NK-92 treated with Interleukin-12 subunit alpha and Interleukin-12 subunit beta, amount 100 ng/mL, for 24 hours (cell line): Measurements from ENCODE around the gene FAM193A.
A peak's percentile ranks its signal among the peaks of the same experiment; 100 is the strongest.
"Not testable (repeated sequence)": the region's sequence is repeated elsewhere in the genome, so short reads cannot be mapped to it uniquely, and the experiment has no call there.

Source experiments
- DNase-seq: peaks from one replicate; lab custom pipeline; 2025; lab: John Stamatoyannopoulos, UW

Gene FAM193A

GRCh38 chr4:2728806-2729532, 192.5 kb downstream of the FAM193A start:
- DNase-seq, result no peak

GRCh38 chr4:2729533-2729875, 193.1 kb downstream of the FAM193A start:
- DNase-seq, result no peak

GRCh38 chr4:2731907-2732317, 195.5 kb downstream of the FAM193A start:
- no peak for DNase-seq

DNA sequence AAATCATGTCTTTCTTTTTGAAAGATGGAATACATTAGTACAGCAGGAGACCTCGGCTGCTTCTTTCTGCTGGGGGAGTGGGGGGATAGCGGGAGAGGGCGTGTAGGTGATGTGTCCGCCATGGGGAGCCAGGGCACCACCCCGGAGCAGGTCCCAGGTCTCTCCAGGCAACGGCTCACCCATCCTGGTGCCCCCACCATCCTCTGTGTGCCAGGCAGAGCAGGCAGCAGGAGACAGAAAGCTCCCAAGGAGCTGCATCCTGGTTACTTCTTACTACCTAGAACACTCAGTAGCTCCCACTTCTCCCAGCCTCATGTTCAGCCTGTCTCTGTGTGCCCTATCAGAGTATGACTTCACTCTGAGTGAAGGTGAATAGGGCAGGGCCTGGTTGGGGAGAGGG, 196.1 kb downstream of the FAM193A start:
- DNase-seq, result no peak

DNA sequence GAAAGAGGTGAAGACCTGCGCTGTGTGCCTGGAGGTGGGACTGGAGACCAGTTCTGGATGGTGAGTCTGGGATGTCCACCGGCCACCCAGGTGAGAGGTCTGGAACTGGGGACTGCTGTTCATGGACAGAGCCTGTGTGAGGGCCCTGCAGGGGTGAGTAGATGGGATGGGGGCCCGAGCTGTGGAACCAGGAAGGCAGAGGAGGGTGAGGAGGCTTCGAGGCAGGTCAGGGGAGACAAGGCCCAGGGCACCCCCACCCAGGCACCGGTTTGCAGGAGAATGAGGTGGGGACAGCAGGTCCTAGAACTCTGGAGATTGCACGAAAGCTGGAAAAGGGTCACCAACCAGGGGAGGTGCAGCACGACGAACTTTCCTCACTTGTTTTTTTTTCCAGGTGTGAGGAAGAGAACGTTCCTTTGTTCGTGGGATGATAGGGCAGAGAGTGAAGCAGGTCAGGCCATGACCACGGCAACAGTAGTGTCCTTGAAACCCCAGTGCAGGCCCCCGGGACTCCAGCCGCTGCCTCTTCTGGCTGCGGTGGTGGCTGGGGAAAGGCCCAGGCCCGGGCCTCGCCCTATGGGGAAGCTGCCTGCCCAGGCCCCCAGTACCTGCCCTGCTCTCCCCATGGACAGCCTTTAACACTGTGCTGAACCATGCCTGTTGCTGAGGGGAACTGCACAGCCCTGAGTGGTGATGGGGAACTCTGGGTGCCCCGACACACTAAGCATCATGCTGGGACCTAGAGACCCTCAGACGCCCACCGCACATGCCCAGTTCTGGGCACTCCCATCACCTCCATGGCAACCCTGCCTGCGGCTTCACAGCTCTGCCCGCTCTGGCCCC, 196.8 kb downstream of the FAM193A start:
- no peak for DNase-seq

- DNase-seq, result no peak
These were observed 197.6 kb downstream of the FAM193A start for GRCh38 chr4:2733844-2734574.

- no peak for DNase-seq
These were observed 198.2 kb downstream of the FAM193A start for GRCh38 chr4:2734612-2735011.

GRCh38 chr4:2735869-2736268, 199.4 kb downstream of the FAM193A start:
- no peak for DNase-seq

GRCh38 chr4:2738296-2738695, 201.8 kb downstream of the FAM193A start:
- DNase-seq, result not testable (repeated sequence)

GRCh38 chr4:2741626-2742025, 205.2 kb downstream of the FAM193A start:
- DNase-seq, result no peak

GRCh38 chr4:2742081-2742822, 205.8 kb downstream of the FAM193A start:
- no peak for DNase-seq

GRCh38 chr4:2742823-2743517, 206.5 kb downstream of the FAM193A start:
- no peak for DNase-seq

GRCh38 chr4:2743518-2744445, 207.3 kb downstream of the FAM193A start:
- DNase-seq, result no peak

DNA sequence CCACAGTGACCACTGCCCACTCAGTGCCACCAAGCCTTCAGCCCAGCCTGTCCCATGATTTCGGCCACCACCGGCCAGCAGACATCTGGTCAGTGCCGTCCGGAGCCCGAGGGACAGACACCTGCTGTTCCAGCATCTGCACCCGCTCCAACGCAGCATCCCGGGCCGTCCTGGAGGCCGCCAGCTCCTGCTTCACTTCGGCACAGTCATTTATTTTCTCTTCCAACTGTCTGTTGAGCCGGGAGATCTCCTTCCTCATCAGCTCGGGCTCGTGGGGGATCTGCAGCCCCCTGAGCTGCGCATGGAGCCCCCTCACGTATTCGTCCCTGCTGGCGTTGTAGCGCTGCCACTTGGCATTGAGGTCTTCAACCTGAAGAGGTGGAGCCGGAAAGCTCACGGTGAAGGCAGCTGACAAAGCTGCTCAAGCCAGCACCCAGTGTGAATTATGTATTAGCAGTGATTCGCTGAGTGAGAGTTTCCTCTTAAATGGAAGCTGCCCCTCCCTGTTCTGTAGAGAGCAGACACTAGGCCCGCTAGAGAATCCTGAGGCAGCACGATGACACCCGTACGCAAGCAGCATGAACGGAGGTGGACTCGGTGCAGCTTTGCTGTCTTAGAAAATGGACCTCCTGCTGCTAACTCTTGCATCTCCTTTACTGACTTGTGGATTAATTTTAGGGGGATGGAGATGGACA, 208.3 kb downstream of the FAM193A start:
- DNase-seq, result no peak

GRCh38 chr4:2745516-2745915, 209.1 kb downstream of the FAM193A start:
- no peak for DNase-seq

GRCh38 chr4:2745981-2746806, 209.7 kb downstream of the FAM193A start:
- DNase-seq, result peak; percentile 83

DNA sequence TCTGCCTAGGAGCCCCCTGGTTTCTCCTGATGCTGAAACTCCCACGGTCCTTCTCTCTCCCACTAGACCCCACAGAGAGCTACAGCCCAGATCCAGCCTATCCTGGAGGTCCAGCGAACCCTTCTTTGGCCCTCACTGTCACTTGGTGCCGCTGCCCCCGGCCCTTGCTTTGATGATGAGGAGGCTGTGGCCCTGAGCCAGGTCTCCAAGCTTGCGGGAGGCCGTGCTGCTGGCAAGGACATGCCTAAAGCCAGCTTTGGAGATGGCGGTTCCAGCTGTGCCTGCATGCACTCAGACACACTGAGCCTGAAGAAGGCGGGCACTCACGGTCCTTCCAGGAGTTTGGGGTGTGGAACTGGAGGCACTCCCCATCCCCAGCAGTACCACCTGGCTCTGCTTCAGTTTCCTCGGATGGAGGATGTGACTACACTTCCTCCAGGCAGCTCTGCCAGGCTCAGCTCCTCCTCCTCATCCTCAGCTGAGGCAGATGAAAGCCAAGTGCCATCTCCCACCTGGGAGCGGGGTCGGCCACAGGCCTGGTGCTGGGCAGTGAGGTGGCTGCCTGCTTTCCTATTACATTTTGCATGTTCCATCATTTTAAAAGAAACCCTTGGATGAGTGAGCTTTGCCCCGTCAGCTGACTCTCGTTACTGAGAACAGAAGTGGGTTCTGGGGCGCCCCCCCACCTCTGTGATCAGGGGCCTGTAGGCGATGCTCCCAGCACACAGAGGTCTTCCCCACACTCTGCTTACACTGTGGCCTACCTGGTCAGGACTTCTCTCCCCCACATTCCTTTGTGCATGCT, 210.6 kb downstream of the FAM193A start:
- no peak for DNase-seq
